ENCODE results near the gene PHC1.

GRCh38 chr12:8917031-8917430 lies 2.7 kb downstream of the PHC1 start:
- TF ChIP-seq POLR2A (IDR thresholded peaks at IDR 0.05) (no peak), CTCF (IDR thresholded peaks at IDR 0.05) (no peak)

Measured in thyroid gland (tissue), 4 donors.